Ovary (tissue), 3 donors: Measurements from ENCODE around the gene NRL.

Source experiments
- CTCF ChIP-seq, 3 donors: fragments of 450-650 bp in 2 of 3; fragments of 200-600 bp in 1 of 3; IDR thresholded peaks; one replicate each; pipeline versions ENCODE4 v1.5.1 to v1.8.0; 2016 to 2022; ENCODE audit warnings: antibody characterized with exemption in 3 of 3, mild to moderate bottlenecking in 1 of 3
- POLR2A ChIP-seq: fragments of 450-650 bp; IDR thresholded peaks from one replicate; pipeline ENCODE4 v1.6.1; 2017; ENCODE audit warnings: antibody characterized with exemption, mild to moderate bottlenecking, moderate library complexity
- donor health status: DM: no; HTN: no; CAD: no.

- TF ChIP-seq POLR2A (peak; percentile 66), CTCF (IDR thresholded peaks at IDR 0.05) (no peak)
Measured at GRCh38 chr14:24135834-24136683, 21.3 kb upstream of the NRL start, which contains the start of gene PSME1.
